Prostate gland (tissue), 2 donors: ENCODE results near the gene SEC24B. TPM values are rescaled to one million over a fixed set of nuclear protein-coding genes. Genes with fewer than 3 reads are reported as not detected.
"Not testable (repeated sequence)": the region's sequence is repeated elsewhere in the genome, so short reads cannot be mapped to it uniquely, and the experiment has no call there.

Experiments
- DNase-seq: peaks from one replicate; pipeline ENCODE4 v3.0.0-alpha.2; 2019; ENCODE audit warnings: low spot score
- H3K27ac ChIP-seq, 2 donors: fragments of 200-600 bp; sonication (generic); 2 replicates each; pipeline ENCODE4 v1.5.1; 2017 to 2019
- H3K27me3 ChIP-seq: fragments of 200-600 bp; sonication (generic); replicated peaks from 2 replicates; pipeline ENCODE4 v1.5.1; 2019; ENCODE audit not compliant: insufficient read depth
- H3K36me3 ChIP-seq, 2 donors: fragments of 200-600 bp; sonication (generic); 1 replicate in 1 of 2; 2 replicates in 1 of 2; pipeline versions ENCODE4 v1.5.1 to v1.8.1; 2017 to 2019
- H3K4me1 ChIP-seq: fragments of 200-600 bp; sonication (generic); replicated peaks from 2 replicates; pipeline ENCODE4 v1.5.1; 2019
- H3K4me3 ChIP-seq, 2 donors: fragments of 200-600 bp; sonication (generic); 2 replicates each; pipeline ENCODE4 v1.5.1; 2017 to 2019
- H3K9me3 ChIP-seq: fragments of 200-600 bp; sonication (generic); 2 replicates; pipeline ENCODE4 v1.5.1; 2017
- CTCF ChIP-seq, 4 experiments: fragments of 200-600 bp in 2 of 4; fragments of 450-650 bp in 2 of 4; sonication (generic) in 2 of 4; IDR thresholded peaks; 1 replicate in 3 of 4; 2 replicates in 1 of 4; pipeline ENCODE4 v1.5.1; 2016 to 2019; ENCODE audit warnings: antibody characterized with exemption in 4 of 4, mild to moderate bottlenecking in 2 of 4, moderate library complexity in 2 of 4
- POLR2A ChIP-seq: fragments of 450-650 bp; IDR thresholded peaks from one replicate; pipeline ENCODE4 v1.6.1; 2016; ENCODE audit warnings: antibody characterized with exemption, mild to moderate bottlenecking
- POLR2AphosphoS5 ChIP-seq: sonication (generic); formaldehyde crosslinking; IDR thresholded peaks from one replicate; pipeline ENCODE4 v1.6.1; 2017; ENCODE audit warnings: antibody characterized with exemption
- WGBS: methylation state at CpG from one replicate; pipeline ENCODE4 v1.1.5; 2018; 5-methylcytosine and 5-hydroxymethylcytosine counted together
- intact Hi-C: fragments of 100-400 bp; cut with DNase I; formaldehyde crosslinking; loops from one replicate; pipeline ENCODE4 v1.14.2; 2022
- total RNA-seq, 2 donors: library from RNA; depleted of rRNA; stranded (reverse); fragments of >200 nt; gene quantifications; one replicate each; pipeline ENCODE4 v1.1.0, GENCODE V29; 2016

SEC24B gene
- total RNA-seq, 2 donors from 2014 or later: 27.6 to 44.1 TPM

DNA sequence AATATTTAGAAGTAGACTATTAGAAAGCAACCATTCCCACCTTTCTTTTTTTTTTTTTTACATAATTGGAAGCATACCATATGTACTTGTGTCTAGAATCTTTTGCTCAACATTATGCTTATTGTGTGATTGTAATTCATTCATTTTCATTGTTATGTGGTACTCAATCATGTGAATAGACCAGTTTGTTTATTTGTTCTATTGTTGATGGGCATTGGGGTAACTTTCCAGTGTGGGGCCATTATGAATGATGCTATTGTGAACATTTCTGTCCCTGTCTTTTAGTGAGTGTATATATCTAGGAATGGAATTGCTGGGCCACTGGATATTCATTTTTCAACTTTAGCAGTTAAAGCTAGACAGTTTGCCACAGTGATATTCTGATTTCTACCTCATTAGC is 63.9 kb downstream of the SEC24B start:
- H3K27me3 ChIP-seq: no peaks in the 10 kb centered on the region
- H3K36me3 ChIP-seq: no peaks in the 10 kb centered on the region
- H3K4me1 ChIP-seq: no peaks in the 10 kb centered on the region
- H3K9me3 ChIP-seq: no peaks in the 10 kb centered on the region
- H3K4me3 ChIP-seq: no peak overlapping the region
- no peak for DNase-seq
- TF ChIP-seq CTCF (IDR thresholded peaks at IDR 0.05): no peak
- TF ChIP-seq POLR2A: no peak
- TF ChIP-seq POLR2AphosphoS5: no peak
- intact Hi-C loops: no loop called here
- no peak overlapping the region for H3K27ac ChIP-seq

DNA sequence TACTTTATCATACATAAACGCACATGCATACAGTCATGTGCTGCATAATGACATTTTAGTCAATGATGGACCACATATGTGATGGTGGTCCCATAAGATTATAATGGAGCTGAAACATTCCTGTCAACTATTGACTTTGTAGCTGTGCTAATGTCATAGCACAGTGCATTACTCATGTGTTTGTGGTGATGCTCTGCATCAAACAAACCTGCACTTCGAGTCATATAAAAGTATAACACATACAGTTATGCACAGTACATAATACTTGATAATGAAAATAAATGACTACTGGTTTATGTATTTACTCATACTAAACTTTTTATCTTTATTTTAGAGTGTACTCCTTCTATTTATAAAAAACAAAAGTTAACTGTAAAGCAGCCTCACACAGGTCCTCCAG is 65.9 kb downstream of the SEC24B start:
- no peaks in the 10 kb centered on the region for H3K4me1 ChIP-seq
- no peaks in the 10 kb centered on the region for H3K9me3 ChIP-seq
- H3K4me3 ChIP-seq: no peak overlapping the region
- TF ChIP-seq CTCF (IDR thresholded peaks at IDR 0.05) (no peak), POLR2AphosphoS5 (no peak), POLR2A (no peak)
- H3K27me3 ChIP-seq: no peaks in the 10 kb centered on the region
- no peak for DNase-seq
- H3K27ac ChIP-seq: no peak overlapping the region
- 89% methylated on average over 2 of the region's 2 CpGs for WGBS
- H3K36me3 ChIP-seq: no peaks in the 10 kb centered on the region
- intact Hi-C loops: no loop called here

DNA sequence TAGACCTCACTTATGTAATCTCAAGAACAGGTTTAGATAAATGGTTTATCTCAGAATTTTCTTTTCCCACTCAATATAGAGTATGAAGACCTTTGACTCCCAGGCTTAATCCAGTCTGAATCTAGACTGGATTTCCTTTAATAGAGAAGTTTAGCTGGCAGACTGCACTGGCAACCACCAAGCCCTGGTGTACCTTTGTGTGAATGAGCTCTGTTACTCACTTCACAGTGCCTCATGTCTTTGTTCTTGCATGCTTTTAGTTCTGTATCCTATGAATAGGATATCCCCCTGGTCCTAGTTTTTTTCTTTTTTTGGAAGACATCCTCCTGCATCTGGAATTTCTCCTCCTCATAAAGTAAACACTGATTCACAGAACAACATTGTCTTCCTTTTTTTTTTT is 73.3 kb downstream of the SEC24B start:
- Histone ChIP-seq H3K9me3 (no peaks in the 10 kb centered on the region), H3K36me3 (no peaks in the 10 kb centered on the region), H3K27me3 (no peaks in the 10 kb centered on the region), H3K4me3 (no peak overlapping the region), H3K4me1 (no peaks in the 10 kb centered on the region), H3K27ac (no peak overlapping the region)
- TF ChIP-seq CTCF (IDR thresholded peaks at IDR 0.05) (no peak), POLR2AphosphoS5 (no peak), POLR2A (no peak)
- no peak for DNase-seq
- intact Hi-C loops: no loop called here

- Histone ChIP-seq H3K4me3 (no peak overlapping the region), H3K27me3 (no peaks in the 10 kb centered on the region), H3K27ac (no peak overlapping the region), H3K9me3 (no peaks in the 10 kb centered on the region), H3K36me3 (no peaks in the 10 kb centered on the region), H3K4me1 (no peaks in the 10 kb centered on the region)
- intact Hi-C loops: no loop called here
- WGBS: 74% methylated on average over 2 of the region's 2 CpGs
- TF ChIP-seq POLR2A (no peak), CTCF (IDR thresholded peaks at IDR 0.05) (no peak), POLR2AphosphoS5 (no peak)
- no peak for DNase-seq
Measured at GRCh38 chr4:109510687-109511086, 77.1 kb downstream of the SEC24B start.

GRCh38 chr4:109511414-109511813 is 77.8 kb downstream of the SEC24B start:
- Histone ChIP-seq H3K9me3 (no peaks in the 10 kb centered on the region), H3K36me3 (no peaks in the 10 kb centered on the region)
- 24% methylated on average over 2 of the region's 2 CpGs for WGBS

DNA sequence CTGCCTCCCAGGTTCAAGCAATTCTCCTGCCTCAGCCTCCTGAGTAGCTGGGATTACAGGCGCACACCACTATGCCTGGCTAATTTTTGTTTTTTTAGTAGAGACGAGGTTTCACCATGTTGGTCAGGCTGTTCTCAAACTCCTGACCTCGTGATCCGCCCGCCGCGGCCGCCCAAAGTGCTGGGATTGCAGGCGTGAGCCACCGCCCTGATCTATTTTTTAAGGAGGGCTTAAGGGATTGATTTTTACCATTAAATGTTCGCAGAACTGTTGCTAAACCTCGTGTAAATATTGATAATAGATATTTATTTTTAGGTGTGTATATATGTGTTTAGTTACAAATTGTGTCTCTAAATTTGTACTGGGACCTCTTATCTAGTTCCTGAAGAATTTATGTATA is 79.8 kb downstream of the SEC24B start:
- H3K4me3 ChIP-seq, H3K4me1 ChIP-seq, H3K27me3 ChIP-seq, H3K9me3 ChIP-seq, H3K36me3 ChIP-seq, DNase-seq, intact Hi-C loops, H3K27ac ChIP-seq: not testable (repeated sequence)
- WGBS: 95% methylated on average over 12 of the region's 12 CpGs

More at GRCh38 chr4:109511414-109511813, 77.8 kb downstream of the SEC24B start:
- intact Hi-C loops: no loop called here
- no peak for DNase-seq
- Histone ChIP-seq H3K4me3 (no peak overlapping the region), H3K27ac (no peak overlapping the region), H3K4me1 (no peaks in the 10 kb centered on the region), H3K27me3 (no peaks in the 10 kb centered on the region)
- TF ChIP-seq POLR2A (no peak), CTCF (IDR thresholded peaks at IDR 0.05) (no peak), POLR2AphosphoS5 (no peak)
